K562 (cell line): ENCODE measurements around the gene HPSE2. TPM values are rescaled to one million over a fixed set of nuclear protein-coding genes. Genes with fewer than 3 reads are reported as not detected.

Experiments used
- ATAC-seq: fragments of 200-7000 bp; cut with Tn5 transposase; 3 replicates; pipeline ENCODE4 v1.9.1; 2020; ENCODE audit warnings: moderate library complexity
- BruUV-seq: library from RNA; stranded (reverse); fragments of 400-500 nt; replicated peaks from 2 replicates; lab custom pipeline; 2021; lab: Mats Ljungman, UMichigan
- CTCF ChIA-PET: fragments of 300-600 bp; formaldehyde crosslinking; extraction: SDS; loops from one replicate; lab custom pipeline; 2021; ENCODE audit warnings: low intra/inter-chr PET ratio; lab: Yijun Ruan, JAX
- POLR2A ChIA-PET: fragments of 300-600, 350-650 bp; sonication (Branson Sonifier 250); formaldehyde crosslinking; extraction: SDS; loops from one replicate; lab custom pipeline; 2021; ENCODE audit warnings: antibody characterized with exemption, inconsistent platforms; lab: Yijun Ruan, JAX
- DNase-seq, 4 experiments: peaks; one replicate each; pipeline versions ENCODE4 v3.0.0 to v3.0.0-alpha.2; 2011 to 2018; ENCODE audit warnings: low spot score in 3 of 4, mixed read lengths in 3 of 4; ENCODE audit errors: extremely low read depth in 1 of 4
- FAIRE-seq: peaks from 2 replicates; lab custom pipeline; 2011; peaks lifted over from hg19 to GRCh38; lab: Jason Lieb, UNC
- H2AFZ ChIP-seq: 2 replicates; pipeline ENCODE4 v1.6.0; 2011; ENCODE audit warnings: low read depth, low read length, control low read depth, inconsistent platforms
- H3K27ac ChIP-seq: fragments of 200-600 bp; 3 replicates; pipeline ENCODE4 v1.8.0; 2011; ENCODE audit warnings: low read depth, mild to moderate bottlenecking, control low read depth, inconsistent platforms, low read length, moderate library complexity, mixed read lengths; ENCODE audit errors: extremely low read depth
- H3K27me3 ChIP-seq, 2 experiments: fragments of 300-600 bp in 1 of 2; 2 replicates in 1 of 2; 3 replicates in 1 of 2; pipeline versions ENCODE4 v1.6.0 to v1.8.0; 2011; ENCODE audit warnings: inconsistent platforms in 2 of 2, low read length in 2 of 2, mild to moderate bottlenecking in 1 of 2, mixed read lengths in 1 of 2, moderate library complexity in 1 of 2; ENCODE audit not compliant: control insufficient read depth in 2 of 2, insufficient read depth in 2 of 2
- H3K36me3 ChIP-seq: fragments of 300-600 bp; 3 replicates; pipeline ENCODE4 v1.8.0; 2011; ENCODE audit warnings: mild to moderate bottlenecking, low read length, inconsistent platforms; ENCODE audit not compliant: control insufficient read depth, insufficient read depth
- H3K4me1 ChIP-seq, 2 experiments: fragments of 200-600 bp in 1 of 2; replicated peaks in 1 of 2; 2 replicates in 1 of 2; 3 replicates in 1 of 2; pipeline versions ENCODE4 v1.5.1 to v1.8.0; 2011; ENCODE audit warnings: inconsistent platforms in 2 of 2, low read length in 2 of 2, mild to moderate bottlenecking in 1 of 2, mixed read lengths in 1 of 2, moderate library complexity in 1 of 2; ENCODE audit not compliant: control insufficient read depth in 2 of 2, insufficient read depth in 2 of 2
- H3K4me2 ChIP-seq: 2 replicates; pipeline ENCODE4 v1.6.1; 2011; ENCODE audit warnings: low read length, control low read depth, inconsistent platforms, mixed read lengths; ENCODE audit not compliant: insufficient read depth
- H3K4me3 ChIP-seq: fragments of 200-600 bp; sonication (generic), shearing (Covaris generic); 2 replicates; pipeline ENCODE4 v1.5.1; 2016; ENCODE audit warnings: control low read depth, inconsistent platforms
- H3K79me2 ChIP-seq: fragments of 200-600 bp; 3 replicates; pipeline ENCODE4 v1.8.0; 2011; ENCODE audit warnings: low read length, inconsistent platforms; ENCODE audit not compliant: control insufficient read depth, insufficient read depth
- H3K9ac ChIP-seq, 2 experiments: 2 replicates each; pipeline versions ENCODE4 v1.6.0 to v1.6.1; 2011; ENCODE audit warnings: low read depth in 2 of 2, low read length in 2 of 2, control low read depth in 1 of 2, inconsistent platforms in 1 of 2, mild to moderate bottlenecking in 1 of 2, mixed read lengths in 1 of 2; ENCODE audit not compliant: insufficient read depth in 1 of 2
- H3K9me1 ChIP-seq: one replicate; pipeline ENCODE4 v1.6.0; 2011; ENCODE audit warnings: inconsistent platforms, mild to moderate bottlenecking, low read length, moderate library complexity; ENCODE audit not compliant: control insufficient read depth, insufficient read depth
- H3K9me3 ChIP-seq: replicated peaks from 2 replicates; pipeline ENCODE4 v1.5.1; 2011; ENCODE audit warnings: low read depth, low read length, inconsistent platforms; ENCODE audit not compliant: control insufficient read depth, insufficient read depth
- H4K20me1 ChIP-seq: replicated peaks from 2 replicates; pipeline ENCODE4 v1.6.1; 2011; ENCODE audit warnings: low read length, inconsistent platforms, mixed read lengths; ENCODE audit not compliant: control insufficient read depth, insufficient read depth
- CHD4 ChIP-seq: fragments of 200-600 bp; sonication (generic); IDR thresholded peaks from 3 replicates; pipeline ENCODE4 v1.6.1; 2012; ENCODE audit warnings: low read depth, mild to moderate bottlenecking, mixed read lengths, low read length, inconsistent platforms; ENCODE audit not compliant: insufficient read depth, insufficient replicate concordance, poor library complexity, severe bottlenecking
- FOXO4 ChIP-seq: fragments of 450-650 bp; formaldehyde crosslinking; IDR thresholded peaks from 2 replicates; pipeline ENCODE4 v1.4.0; 2020; ENCODE audit warnings: mild to moderate bottlenecking, moderate library complexity
- HES1 ChIP-seq: fragments of 450-650 bp; IDR thresholded peaks from 2 replicates; pipeline ENCODE4 v1.6.1; 2016; ENCODE audit warnings: low read depth, mild to moderate bottlenecking, moderate library complexity
- NBN ChIP-seq: fragments of 450-650 bp; IDR thresholded peaks from 2 replicates; pipeline ENCODE4 v1.6.1; 2016; ENCODE audit warnings: low read depth, mild to moderate bottlenecking
- SREBF1 ChIP-seq: fragments of 150-350 bp; IDR thresholded peaks from 2 replicates; pipeline ENCODE4 v1.6.1; 2014; ENCODE audit warnings: antibody characterized with exemption, low read depth, low read length, borderline replicate concordance
- TGIF2 ChIP-seq: sonication (generic); formaldehyde crosslinking; IDR thresholded peaks from 2 replicates; pipeline ENCODE4 v1.8.1; 2022; ENCODE audit warnings: mild to moderate bottlenecking, missing genetic modification reagents, moderate library complexity
- WGBS: fragments of 100-300 bp; shearing (Covaris generic); methylation state at CpG from one replicate; pipeline ENCODE4 v1.1.6; 2016; ENCODE audit warnings: low coverage, mixed read lengths; ENCODE audit not compliant: insufficient coverage; ENCODE audit errors: missing lambda C conversion rate; 5-methylcytosine and 5-hydroxymethylcytosine counted together
- in situ Hi-C: fragments of 300-500 bp; cut with MboI; formaldehyde crosslinking; loops from 4 replicates; pipeline ENCODE4 v1.15.0; 2018; ENCODE audit warnings: inconsistent platforms, mixed read lengths
- intact Hi-C: fragments of 100-400 bp; cut with micrococcal nuclease; formaldehyde crosslinking; loops from 2 replicates; pipeline ENCODE4 v1.14.2; 2022
- polyA plus RNA-seq, 8 experiments: library from polyadenylated mRNA; depleted of rRNA in 4 of 8; stranded (reverse) in 5 of 8; unstranded in 3 of 8; fragments of >200 nt; fragmentation: Nextera tagmentation in 2 of 8; fragmentation: Illumina TruSeq in 1 of 8; extraction: Ambion mirVana in 2 of 8; extraction: Trizol in 1 of 8; gene quantifications; 2 replicates each; pipeline versions ENCODE4 v1.2.1 to v1.2.3, GENCODE V29; 2011 to 2014; ENCODE audit warnings: inconsistent platforms in 1 of 8, missing spikeins in 1 of 8
- total RNA-seq, 7 experiments: library from RNA; depleted of rRNA in 6 of 7; stranded (reverse); fragments of >200 nt in 6 of 7; fragmentation: Illumina TruSeq in 2 of 7; extraction: Trizol in 2 of 7; gene quantifications; 2 replicates each; pipeline versions ENCODE4 v1.2.1 to v1.2.3, GENCODE V29; 2011 to 2021; ENCODE audit warnings: low replicate concordance in 1 of 7

The HPSE2 gene
- total and polyA plus RNA-seq, 9 of the 15 experiments (the other 6 are each of a cell fraction or from before 2014, with no cell fraction given), result 0.03 to 0.10 (median 0.04) TPM; not detected in 2

GRCh38 chr10:98642281-98642680 lies 593.4 kb downstream of the HPSE2 start:
- no peak overlapping the region for H3K27ac ChIP-seq
- CTCF ChIA-PET, result no interaction called here
- H3K79me2 ChIP-seq, result no peaks in the 10 kb centered on the region
- no peaks in the 10 kb centered on the region; a peak in 1 of 5 replicates for H3K27me3 ChIP-seq
- no peaks in the 10 kb centered on the region for H4K20me1 ChIP-seq
- in situ Hi-C loops, result no loop called here
- H2AFZ ChIP-seq, result no peak overlapping the region
- no peak overlapping the region for H3K4me2 ChIP-seq
- WGBS, result 0% methylated on average over 2 of the region's 2 CpGs
- H3K36me3 ChIP-seq, result no peaks in the 10 kb centered on the region
- FAIRE-seq (no peak), ATAC-seq (no peak), DNase-seq (no peak)
- no peak overlapping the region for H3K4me3 ChIP-seq
- BruUV-seq, result no TSS peak
- TF ChIP-seq CHD4 (no peak), FOXO4 (CRISPR knock-in tag) (no peak), HES1 (no peak), TGIF2 (CRISPR knock-in tag) (no peak), NBN (no peak), SREBF1 (no peak)
- intact Hi-C loops, result no loop called here
- no peaks in the 10 kb centered on the region for H3K4me1 ChIP-seq
- no peaks in the 10 kb centered on the region for H3K9me1 ChIP-seq
- POLR2A ChIA-PET, result interaction anchor here (0.6 kb wide), 1 partner anchor 819 kb away, joined by 3 read pairs; no protein-coding TSS in a partner anchor
- no peaks in the 10 kb centered on the region for H3K9me3 ChIP-seq
- no peak overlapping the region for H3K9ac ChIP-seq
